Esophagus muscularis mucosa (tissue), 4 donors: ENCODE data around the gene PAFAH2. TPM values are rescaled to one million over a fixed set of nuclear protein-coding genes. Genes with fewer than 3 reads are reported as not detected.

Experiments used
- DNase-seq: peaks from one replicate; pipeline ENCODE4 v3.0.0-alpha.2; 2017; ENCODE audit errors: extremely low spot score
- H3K27ac ChIP-seq, 4 donors: fragments of 200-600 bp; sonication (generic); replicated peaks in 1 of 4; 1 replicate in 3 of 4; 2 replicates in 1 of 4; pipeline ENCODE4 v1.5.1; 2016 to 2019; ENCODE audit warnings: mild to moderate bottlenecking in 1 of 4
- H3K27me3 ChIP-seq, 4 donors: fragments of 200-600 bp; sonication (generic); one replicate each; pipeline versions ENCODE4 v1.5.1 to v1.6.0; 2016 to 2019
- H3K36me3 ChIP-seq, 4 donors: fragments of 200-600 bp; sonication (generic); one replicate each; pipeline ENCODE4 v1.5.1; 2016 to 2019
- H3K4me1 ChIP-seq, 4 donors: fragments of 200-600 bp; sonication (generic); one replicate each; pipeline ENCODE4 v1.5.1; 2016 to 2019
- H3K4me3 ChIP-seq, 4 donors: fragments of 200-600 bp; sonication (generic); 1 replicate in 2 of 4; 2 replicates in 2 of 4; pipeline ENCODE4 v1.5.1; 2016 to 2019; ENCODE audit warnings: mild to moderate bottlenecking in 4 of 4, moderate library complexity in 1 of 4
- H3K9me3 ChIP-seq, 4 donors: fragments of 200-600 bp; sonication (generic); 1 replicate in 3 of 4; 2 replicates in 1 of 4; pipeline ENCODE4 v1.5.1; 2016 to 2019
- CTCF ChIP-seq, 3 experiments: fragments of 200-600 bp in 2 of 3; fragments of 450-650 bp in 1 of 3; sonication (generic) in 2 of 3; IDR thresholded peaks; one replicate each; pipeline ENCODE4 v1.5.1; 2017 to 2019; ENCODE audit warnings: antibody characterized with exemption in 3 of 3, mild to moderate bottlenecking in 2 of 3, moderate library complexity in 1 of 3
- EP300 ChIP-seq: sonication (generic); formaldehyde crosslinking; IDR thresholded peaks from one replicate; pipeline ENCODE4 v1.6.1; 2017; ENCODE audit warnings: antibody characterized with exemption
- POLR2A ChIP-seq: fragments of 450-650 bp; IDR thresholded peaks from one replicate; pipeline ENCODE4 v1.6.1; 2017; ENCODE audit warnings: antibody characterized with exemption, moderate library complexity, mild to moderate bottlenecking, low read depth
- POLR2AphosphoS5 ChIP-seq, 2 donors: sonication (generic); formaldehyde crosslinking; IDR thresholded peaks; one replicate each; pipeline ENCODE4 v1.6.1; 2017; ENCODE audit warnings: antibody characterized with exemption in 2 of 2
- WGBS: methylation state at CpG from one replicate; pipeline ENCODE4 v1.1.5; 2018; 5-methylcytosine and 5-hydroxymethylcytosine counted together
- intact Hi-C: fragments of 100-400 bp; cut with DNase I; formaldehyde crosslinking; loops from one replicate; pipeline ENCODE4 v1.15.1; 2023
- total RNA-seq, 4 donors: library from RNA; depleted of rRNA; stranded (reverse); fragments of >200 nt; gene quantifications; one replicate each; pipeline versions ENCODE4 v1.1.0 to v1.2.1, GENCODE V29; 2016

Gene PAFAH2
- total RNA-seq, 4 donors from 2014 or later, result 6.1 to 10.0 (median 9.2) TPM

DNA sequence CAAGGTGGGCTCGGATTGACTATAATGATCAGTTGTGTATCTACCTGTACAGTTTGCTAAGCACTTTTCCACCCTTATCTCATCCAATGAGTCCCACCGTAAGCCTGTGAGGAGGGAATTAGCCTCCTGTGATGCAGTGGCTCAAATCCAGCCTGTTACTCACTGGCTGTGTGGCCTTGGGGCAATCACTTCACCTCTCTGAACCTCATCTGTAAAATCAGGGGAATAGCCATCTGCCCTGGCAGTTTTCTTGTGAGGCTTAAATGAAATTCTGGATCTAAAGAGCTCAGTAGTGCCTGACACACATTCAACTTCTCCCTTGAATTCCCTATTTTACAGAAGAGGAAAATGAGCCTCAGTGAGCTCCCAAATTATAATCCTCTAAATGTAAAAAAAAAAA, 16.3 kb upstream of the PAFAH2 start:
- no peak for DNase-seq
- intact Hi-C loops, result no loop called here
- Histone ChIP-seq H3K36me3 (no peaks in the 10 kb centered on the region), H3K27me3 (no peaks in the 10 kb centered on the region), H3K27ac (no peak overlapping the region), H3K4me3 (no peak overlapping the region), H3K4me1 (peaks cover 0 to 19% (median 4%) of the 10 kb centered on the region in 4 donors), H3K9me3 (no peaks in the 10 kb centered on the region)
- WGBS, result 88% methylated on average over 2 of the region's 2 CpGs
- no peak for TF ChIP-seq EP300
- TF ChIP-seq POLR2AphosphoS5 (IDR thresholded peaks at IDR 0.05), result no peak

DNA sequence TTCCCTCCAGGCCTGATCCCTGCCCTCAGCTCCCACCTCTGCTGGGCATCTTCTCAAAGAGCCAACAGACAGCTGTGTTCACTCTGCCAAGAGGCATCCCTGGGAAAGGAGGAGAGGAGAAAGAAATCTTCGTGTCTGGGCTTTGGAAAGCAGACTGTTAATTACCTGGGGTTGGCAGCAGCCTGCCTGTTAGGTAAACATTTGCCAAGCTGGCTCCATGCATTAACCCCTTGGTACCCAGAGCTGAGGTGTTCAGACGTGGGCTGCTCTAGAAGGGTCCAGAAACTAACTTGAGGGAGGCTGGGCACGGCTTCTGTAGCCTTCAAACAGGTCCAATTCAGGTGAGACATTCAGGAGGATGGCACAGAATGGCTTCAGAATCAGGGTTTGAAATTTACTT, 15.0 kb upstream of the PAFAH2 start:
- Histone ChIP-seq H3K27me3 (no peaks in the 10 kb centered on the region), H3K27ac (no peak overlapping the region), H3K4me3 (no peak overlapping the region), H3K9me3 (no peaks in the 10 kb centered on the region), H3K4me1 (peaks cover 0 to 16% (median 4%) of the 10 kb centered on the region in 4 donors), H3K36me3 (no peaks in the 10 kb centered on the region)
- no peak for DNase-seq
- TF ChIP-seq POLR2A (no peak), EP300 (no peak), POLR2AphosphoS5 (IDR thresholded peaks at IDR 0.05) (no peak), CTCF (IDR thresholded peaks at IDR 0.05) (no peak)
- 43% methylated on average over 2 of the region's 3 CpGs for WGBS
- intact Hi-C loops, result no loop called here

GRCh38 chr1:26010825-26011224, 13.0 kb upstream of the PAFAH2 start:
- peaks cover 0 to 3% (median 1%) of the 10 kb centered on the region in 4 donors for H3K4me1 ChIP-seq
- WGBS, result 85% methylated on average over 3 of the region's 3 CpGs
- no peaks in the 10 kb centered on the region for H3K27me3 ChIP-seq
- H3K4me3 ChIP-seq, result no peak overlapping the region
- H3K36me3 ChIP-seq, result no peaks in the 10 kb centered on the region
- no peak overlapping the region for H3K27ac ChIP-seq
- no peaks in the 10 kb centered on the region for H3K9me3 ChIP-seq
- TF ChIP-seq CTCF (IDR thresholded peaks at IDR 0.05), result no peak
- DNase-seq, result no peak
- intact Hi-C loops, result no loop called here

DNA sequence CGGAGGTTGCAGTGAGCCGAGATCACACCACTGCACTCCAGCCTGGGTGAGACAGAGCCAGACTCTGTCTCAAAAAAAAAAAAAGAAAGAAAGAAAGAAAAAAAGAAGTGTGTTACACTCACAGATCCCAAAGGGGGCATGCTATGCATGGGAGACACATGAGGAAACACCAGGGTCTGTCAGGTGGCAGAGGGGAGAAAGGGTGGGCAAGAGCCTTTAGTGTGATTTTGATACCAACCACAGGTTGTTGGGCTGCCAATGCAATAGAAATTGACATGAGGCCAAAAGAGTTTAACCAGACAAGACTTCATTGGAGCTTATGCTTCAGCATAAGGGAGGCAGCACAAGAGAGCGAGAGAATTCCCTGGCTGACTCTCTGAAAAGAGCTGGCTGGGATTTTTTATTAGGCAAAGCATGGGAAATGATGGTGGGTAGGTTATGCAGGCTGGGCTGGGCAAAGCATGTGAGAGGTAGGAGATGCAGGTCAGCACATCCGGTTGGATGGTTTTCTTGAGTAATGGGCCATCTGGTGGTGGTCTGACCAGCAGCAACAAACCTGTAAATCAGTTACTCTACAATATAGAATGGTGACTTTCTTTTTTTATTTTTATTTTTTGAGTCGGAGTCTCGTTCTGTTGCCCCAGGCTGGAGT, 12.1 kb upstream of the PAFAH2 start:
- no peak for TF ChIP-seq CTCF (IDR thresholded peaks at IDR 0.05)
- TF ChIP-seq POLR2AphosphoS5 (IDR thresholded peaks at IDR 0.05), result no peak
- TF ChIP-seq EP300, result no peak
- TF ChIP-seq POLR2A, result no peak
- WGBS, result 65% methylated on average over 6 of the region's 6 CpGs
- no peak for DNase-seq
- Histone ChIP-seq H3K4me3 (no peak overlapping the region), H3K9me3 (no peaks in the 10 kb centered on the region), H3K27me3 (no peaks in the 10 kb centered on the region), H3K36me3 (no peaks in the 10 kb centered on the region), H3K27ac (no peak overlapping the region), H3K4me1 (peaks cover 0 to 10% (median 3%) of the 10 kb centered on the region in 4 donors)
- intact Hi-C loops, result no loop called here

GRCh38 chr1:26006710-26007109, 8.8 kb upstream of the PAFAH2 start:
- intact Hi-C loops, result no loop called here

More at GRCh38 chr1:26006710-26007109, 8.8 kb upstream of the PAFAH2 start:
- no peak for DNase-seq
- Histone ChIP-seq H3K27ac (no peak overlapping the region), H3K4me1 (peaks cover 0 to 13% (median 3%) of the 10 kb centered on the region in 4 donors), H3K27me3 (no peaks in the 10 kb centered on the region), H3K9me3 (no peaks in the 10 kb centered on the region), H3K36me3 (no peaks in the 10 kb centered on the region), H3K4me3 (no peak overlapping the region)
- no peak for TF ChIP-seq EP300
- TF ChIP-seq POLR2AphosphoS5 (IDR thresholded peaks at IDR 0.05), result no peak
- no peak for TF ChIP-seq CTCF (IDR thresholded peaks at IDR 0.05)
- TF ChIP-seq POLR2A, result no peak
- 89% methylated on average over 16 of the region's 16 CpGs for WGBS
